ENCODE results near the gene GPR55. TPM values are rescaled to one million over a fixed set of nuclear protein-coding genes. Genes with fewer than 3 reads are reported as not detected.
"Not testable (repeated sequence)": the region's sequence is repeated elsewhere in the genome, so short reads cannot be mapped to it uniquely, and the experiment has no call there.

The GPR55 gene
- total and polyA plus RNA-seq, 11 donors: 0.03 to 0.36 (median 0.11) TPM; not detected in 6

GRCh38 chr2:230939066-230939591 lies 14.1 kb upstream of the GPR55 start:
- H3K27ac ChIP-seq: no peak overlapping the region
- H3K4me1 ChIP-seq: peaks cover 0 to 9% (median 0%) of the 10 kb centered on the region in 12 donors
- TF ChIP-seq CTCF (IDR thresholded peaks at IDR 0.05) (no peak), POLR2A (IDR thresholded peaks at IDR 0.05) (no peak)
- peaks cover 0 to 16% (median 7%) of the 10 kb centered on the region in 12 donors for H3K9me3 ChIP-seq
- ATAC-seq (no peak), DNase-seq (peak in 1 of 5 donors; percentile 14)
- H3K36me3 ChIP-seq: no peaks in the 10 kb centered on the region
- WGBS, 4 donors: 92 to 98% (median 97%) methylated on average over 5 to 7 of the region's 7 CpGs
- intact Hi-C loops (cut with DNase I): no loop called here
- H3K27me3 ChIP-seq: peaks cover 0 to 19% (median 0%) of the 10 kb centered on the region in 9 donors
- no peak overlapping the region for H3K4me3 ChIP-seq

GRCh38 chr2:230938516-230939065 lies 13.5 kb upstream of the GPR55 start:
- 75 to 89% (median 86%) methylated on average over 6 to 12 of the region's 12 CpGs for WGBS, 4 donors
- peaks cover 0 to 16% (median 7%) of the 10 kb centered on the region in 12 donors for H3K9me3 ChIP-seq
- TF ChIP-seq CTCF (IDR thresholded peaks at IDR 0.05): no peak
- TF ChIP-seq POLR2A (IDR thresholded peaks at IDR 0.05): no peak
- intact Hi-C loops (cut with DNase I): no loop called here
- H3K4me1 ChIP-seq: peaks cover 0 to 4% (median 0%) of the 10 kb centered on the region in 12 donors
- H3K27me3 ChIP-seq: peaks cover 0 to 19% (median 0%) of the 10 kb centered on the region in 9 donors
- ATAC-seq: no peak
- no peak overlapping the region for H3K4me3 ChIP-seq
- no peak for DNase-seq
- no peaks in the 10 kb centered on the region for H3K36me3 ChIP-seq
- no peak overlapping the region for H3K27ac ChIP-seq

- no peaks in the 10 kb centered on the region for H3K36me3 ChIP-seq
- H3K27me3 ChIP-seq: peaks cover 0 to 19% (median 0%) of the 10 kb centered on the region in 9 donors
- peaks cover 0 to 16% (median 7%) of the 10 kb centered on the region in 12 donors for H3K9me3 ChIP-seq
- ATAC-seq: no peak
- WGBS, 4 donors: 80 to 91% (median 84%) methylated on average over 3 of the region's 3 CpGs
- H3K4me1 ChIP-seq: peaks cover 0 to 7% (median 3%) of the 10 kb centered on the region in 12 donors
- DNase-seq: no peak
- no peak overlapping the region for H3K4me3 ChIP-seq
- intact Hi-C loops (cut with DNase I): no loop called here
- TF ChIP-seq POLR2A (IDR thresholded peaks at IDR 0.05) (no peak), CTCF (IDR thresholded peaks at IDR 0.05) (no peak)
- no peak overlapping the region for H3K27ac ChIP-seq
Measured at GRCh38 chr2:230938098-230938497, 13.1 kb upstream of the GPR55 start.

- intact Hi-C loops (cut with DNase I): no loop called here
- Histone ChIP-seq H3K27me3 (peaks cover 0 to 19% (median 0%) of the 10 kb centered on the region in 9 donors), H3K9me3 (peaks cover 0 to 16% (median 7%) of the 10 kb centered on the region in 12 donors), H3K27ac (no peak overlapping the region), H3K4me1 (peaks cover 0 to 14% (median 8%) of the 10 kb centered on the region in 12 donors), H3K36me3 (no peaks in the 10 kb centered on the region), H3K4me3 (no peak overlapping the region)
- DNase-seq (no peak), ATAC-seq (no peak)
- 82 to 94% (median 90%) methylated on average over 4 of the region's 4 CpGs for WGBS, 4 donors
- no peak for TF ChIP-seq CTCF (IDR thresholded peaks at IDR 0.05)
- TF ChIP-seq POLR2A (IDR thresholded peaks at IDR 0.05): no peak
Measured at GRCh38 chr2:230937362-230937761, 12.3 kb upstream of the GPR55 start.

- 84 to 92% (median 88%) methylated on average over 6 of the region's 6 CpGs for WGBS, 4 donors
- intact Hi-C loops (cut with DNase I); DNase-seq; ATAC-seq; H3K27ac ChIP-seq; H3K36me3 ChIP-seq; H3K4me3 ChIP-seq: not testable (repeated sequence)
- Histone ChIP-seq H3K27me3 (peaks cover 0 to 19% (median 0%) of the 10 kb centered on the region in 9 donors), H3K9me3 (peaks cover 0 to 16% (median 7%) of the 10 kb centered on the region in 12 donors), H3K4me1 (peaks cover 0 to 17% (median 11%) of the 10 kb centered on the region in 12 donors)
Measured at GRCh38 chr2:230936243-230936642, 11.2 kb upstream of the GPR55 start.
